GM13977 (cell line): ENCODE measurements around the gene NFIB.

Experiments
- DNase-seq: peaks from one replicate; pipeline ENCODE4 v3.0.0; 2012; ENCODE audit warnings: low spot score
- CTCF ChIP-seq: IDR thresholded peaks from 2 replicates; pipeline ENCODE4 v1.5.1; 2012; ENCODE audit warnings: mild to moderate bottlenecking, control low read depth; ENCODE audit not compliant: insufficient read depth; ENCODE audit errors: extremely low read depth, missing control alignments
- in situ Hi-C: fragments of 300-500 bp; cut with MboI; formaldehyde crosslinking; loops from one replicate; pipeline ENCODE4 v1.12.0; 2022; ENCODE audit warnings: low sequenced_read_pairs, low pct_unique_long_range_greater_than_20kb, mixed read lengths, inconsistent platforms; ENCODE audit not compliant: unreplicated experiment

NFIB gene

DNA sequence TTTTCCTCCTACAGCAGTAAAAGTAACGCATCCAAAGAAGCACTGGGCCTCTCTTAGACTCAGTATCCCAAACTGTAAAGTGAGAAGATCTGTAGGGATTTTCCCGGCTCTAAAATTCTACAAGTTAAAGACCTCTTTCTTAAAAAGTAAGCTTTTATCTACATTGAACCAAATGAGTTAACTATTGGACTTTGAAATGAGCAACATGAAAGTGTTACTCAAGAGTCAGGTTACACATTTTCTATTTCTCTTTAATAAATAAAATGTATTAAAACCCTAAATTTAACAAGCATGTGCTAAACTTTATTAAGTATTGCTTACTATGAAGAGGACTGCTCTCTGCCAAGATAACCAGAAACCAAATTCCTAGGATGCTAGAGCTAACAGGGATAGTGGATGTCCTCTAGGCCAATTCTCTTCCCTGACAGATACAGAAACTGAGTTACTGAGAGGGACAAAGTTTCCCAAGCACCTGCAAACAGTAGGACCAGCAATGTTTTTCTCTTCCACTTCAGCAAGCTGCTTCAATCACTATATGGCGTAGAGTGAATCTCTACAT lies 21.7 kb downstream of the NFIB start:
- TF ChIP-seq CTCF = no peak
- DNase-seq = no peak
- in situ Hi-C loops = no loop called here

- no peak for DNase-seq
- in situ Hi-C loops = no loop called here
- TF ChIP-seq CTCF = no peak
Observed at GRCh38 chr9:14289916-14290315, 24.0 kb downstream of the NFIB start.

DNA sequence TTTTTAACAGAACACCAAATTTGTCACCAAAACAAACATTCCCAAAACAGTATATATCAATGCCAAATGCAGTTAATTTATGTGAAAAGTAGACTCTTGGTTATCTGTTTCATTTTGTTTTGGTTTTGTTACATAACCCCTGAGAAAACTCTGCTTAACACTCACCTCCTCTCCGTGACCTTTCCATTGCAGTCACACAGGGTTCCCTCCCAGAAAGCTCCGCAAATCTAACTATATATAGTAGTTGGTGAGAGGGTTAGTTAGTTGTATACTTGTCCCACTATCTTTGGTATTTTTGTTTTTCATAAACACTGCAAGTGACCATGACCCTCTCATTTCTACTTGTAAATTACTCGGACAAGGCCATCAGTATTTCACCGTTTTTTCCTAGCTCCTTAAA lies 25.5 kb downstream of the NFIB start:
- TF ChIP-seq CTCF = no peak
- DNase-seq = no peak
- in situ Hi-C loops = no loop called here

GRCh38 chr9:14286121-14286520 lies 27.8 kb downstream of the NFIB start:
- TF ChIP-seq CTCF = no peak
- no peak for DNase-seq
- in situ Hi-C loops = no loop called here

- in situ Hi-C loops = no loop called here
- no peak for TF ChIP-seq CTCF
- no peak for DNase-seq
Observed at GRCh38 chr9:14283276-14283675, 30.7 kb downstream of the NFIB start.

DNA sequence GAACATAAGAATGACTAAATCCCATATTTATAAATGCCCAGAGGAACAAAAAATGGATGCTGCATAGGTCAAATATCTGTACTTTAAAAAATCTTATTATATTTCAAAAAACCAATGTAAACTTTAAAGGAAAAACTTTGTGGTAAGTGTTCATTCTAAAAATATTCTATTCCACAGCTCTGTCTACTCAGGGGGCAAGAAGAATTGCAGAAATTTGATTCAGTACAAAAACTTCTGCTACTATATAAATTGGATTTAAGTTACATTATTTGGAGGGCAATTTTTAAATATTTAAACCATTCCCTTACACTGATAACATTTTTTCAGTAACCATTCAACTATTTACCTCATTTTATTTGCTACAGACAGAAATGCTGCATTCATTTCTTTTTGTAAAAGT lies 32.1 kb downstream of the NFIB start:
- in situ Hi-C loops = no loop called here
- TF ChIP-seq CTCF = no peak
- DNase-seq = no peak
